ENCODE results near the gene NTN3.

DNA sequence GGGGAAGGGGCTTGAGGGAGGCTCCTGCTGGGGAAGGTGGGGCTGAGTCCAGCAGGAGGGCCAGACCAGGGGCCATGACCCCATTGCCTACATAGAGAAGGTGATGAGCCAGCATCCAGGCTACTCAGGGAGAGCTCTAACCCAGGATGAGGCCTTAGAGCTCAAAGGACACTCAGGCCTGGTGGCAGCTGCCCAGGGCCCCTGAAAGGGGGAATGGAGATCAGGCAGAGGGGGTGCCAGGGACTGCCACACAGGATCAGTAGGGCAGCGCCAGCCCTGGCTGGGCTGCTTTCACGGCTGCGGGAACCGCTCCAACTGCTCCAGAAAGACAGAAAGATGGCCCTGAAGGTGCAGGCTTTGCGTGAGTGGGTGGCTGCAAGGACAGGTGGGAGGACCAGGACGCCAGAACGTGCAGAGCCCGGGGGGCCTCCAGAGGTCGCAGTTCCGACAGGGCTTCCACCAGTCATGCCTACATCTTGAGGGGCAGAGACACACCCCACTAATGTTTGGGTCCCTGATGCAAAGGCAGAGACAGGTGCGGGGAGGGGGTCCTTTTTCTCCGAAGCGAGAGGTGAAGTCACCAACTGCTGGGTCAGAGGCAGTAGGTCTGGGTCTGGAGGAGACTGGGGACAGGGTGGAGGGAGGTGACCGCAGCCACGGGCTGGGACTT, 41.8 kb downstream of the NTN3 start:
- TF ChIP-seq, protein P1, sequence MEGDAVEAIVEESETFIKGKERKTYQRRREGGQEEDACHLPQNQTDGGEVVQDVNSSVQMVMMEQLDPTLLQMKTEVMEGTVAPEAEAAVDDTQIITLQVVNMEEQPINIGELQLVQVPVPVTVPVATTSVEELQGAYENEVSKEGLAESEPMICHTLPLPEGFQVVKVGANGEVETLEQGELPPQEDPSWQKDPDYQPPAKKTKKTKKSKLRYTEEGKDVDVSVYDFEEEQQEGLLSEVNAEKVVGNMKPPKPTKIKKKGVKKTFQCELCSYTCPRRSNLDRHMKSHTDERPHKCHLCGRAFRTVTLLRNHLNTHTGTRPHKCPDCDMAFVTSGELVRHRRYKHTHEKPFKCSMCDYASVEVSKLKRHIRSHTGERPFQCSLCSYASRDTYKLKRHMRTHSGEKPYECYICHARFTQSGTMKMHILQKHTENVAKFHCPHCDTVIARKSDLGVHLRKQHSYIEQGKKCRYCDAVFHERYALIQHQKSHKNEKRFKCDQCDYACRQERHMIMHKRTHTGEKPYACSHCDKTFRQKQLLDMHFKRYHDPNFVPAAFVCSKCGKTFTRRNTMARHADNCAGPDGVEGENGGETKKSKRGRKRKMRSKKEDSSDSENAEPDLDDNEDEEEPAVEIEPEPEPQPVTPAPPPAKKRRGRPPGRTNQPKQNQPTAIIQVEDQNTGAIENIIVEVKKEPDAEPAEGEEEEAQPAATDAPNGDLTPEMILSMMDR (IDR thresholded peaks at IDR 0.05), result no peak
- TF ChIP-seq POLR2A (IDR thresholded peaks at IDR 0.05), result no peak
- no peak for TF ChIP-seq POLR2AphosphoS5 (IDR thresholded peaks at IDR 0.05)
